NCI-H2196 (cell line): ENCODE data around the gene ROR2.

ENCODE experiments used
- DNase-seq: peaks from one replicate; lab custom pipeline; 2025; ENCODE audit not compliant: unreplicated experiment; lab: John Stamatoyannopoulos, UW

The ROR2 gene

DNA sequence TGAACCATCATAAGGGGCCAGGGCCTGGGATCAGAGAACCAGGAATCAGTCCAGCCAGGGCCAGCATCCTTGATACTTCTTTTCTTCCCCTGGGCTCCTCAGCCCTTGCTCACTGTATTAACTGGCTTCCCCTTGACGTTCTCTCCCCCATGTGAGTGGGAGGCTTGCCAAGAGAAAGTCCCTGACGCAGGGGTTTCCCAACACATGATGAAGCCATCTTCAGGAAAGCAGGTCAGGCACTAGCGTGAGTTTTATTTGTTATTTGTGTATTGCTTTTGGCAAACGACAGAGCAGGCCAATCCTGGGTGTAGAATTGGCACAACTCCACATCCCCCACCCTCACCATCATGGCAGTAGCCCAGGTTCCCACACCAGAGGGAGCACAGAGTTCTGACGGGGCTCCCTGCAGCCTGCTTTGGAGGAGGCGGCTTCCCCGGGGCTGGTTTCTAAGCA, 360.9 kb downstream of the ROR2 start:
- no peak for DNase-seq

DNA sequence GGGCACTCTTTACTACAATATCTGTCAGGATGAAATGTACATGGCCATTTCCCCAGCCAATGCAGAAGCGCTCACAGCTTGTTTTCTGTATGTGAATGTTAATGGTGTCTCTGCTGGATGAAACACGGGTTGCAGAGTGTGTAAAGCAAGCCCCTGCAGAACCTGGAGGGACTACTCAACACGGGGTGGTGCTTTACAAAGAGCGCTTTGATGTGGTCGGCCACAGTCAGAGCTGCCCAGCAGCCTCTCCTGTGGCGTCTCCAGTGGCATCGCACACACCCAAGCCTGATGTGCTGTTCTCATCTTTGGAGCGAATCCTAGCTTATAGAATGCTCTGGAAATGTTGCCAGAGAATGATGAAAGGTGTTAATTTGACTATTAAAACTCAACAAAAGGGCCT, 363.7 kb downstream of the ROR2 start:
- no peak for DNase-seq

DNA sequence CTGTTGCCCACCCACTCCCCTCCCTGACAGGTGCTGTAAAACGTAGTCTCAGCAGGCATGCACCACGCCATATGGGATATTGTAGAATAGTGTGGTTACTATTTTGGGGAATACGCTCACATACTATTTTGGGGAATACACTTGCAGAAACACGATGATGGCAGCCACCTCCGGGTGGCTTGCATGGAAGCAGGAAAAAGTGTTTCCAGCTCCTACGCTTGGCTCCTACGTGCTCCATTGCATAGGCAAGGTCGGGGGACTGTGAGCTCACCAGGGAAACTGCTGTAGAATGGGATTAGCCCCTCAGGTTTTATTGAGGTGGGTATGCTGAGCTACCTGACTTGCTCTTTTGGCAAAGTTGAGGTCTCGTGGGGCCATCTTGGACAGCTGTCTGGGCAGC, 366.1 kb downstream of the ROR2 start:
- DNase-seq = no peak

- no peak for DNase-seq
Observed at GRCh38 chr9:91583161-91583875, 366.7 kb downstream of the ROR2 start.

DNA sequence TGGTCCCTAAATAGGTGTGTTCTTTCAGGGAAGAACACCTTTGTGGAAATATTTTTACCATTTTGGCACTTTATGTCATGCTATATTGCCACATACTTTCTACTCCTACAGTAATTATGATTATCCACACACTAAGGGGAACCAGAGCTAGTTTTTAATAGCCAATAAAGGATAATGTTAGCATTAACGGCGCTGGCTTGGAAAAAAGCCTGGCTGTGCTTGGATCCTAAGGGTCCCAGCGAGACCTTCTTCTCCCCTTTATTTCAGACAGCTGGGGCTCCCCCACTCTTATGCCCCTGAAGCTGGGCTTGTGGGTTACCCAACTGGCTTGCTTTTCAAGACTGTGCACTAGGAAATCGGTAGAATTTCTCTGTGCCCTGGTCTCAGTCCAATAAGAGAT, 367.8 kb downstream of the ROR2 start:
- no peak for DNase-seq

GRCh38 chr9:91580136-91580535, 369.9 kb downstream of the ROR2 start:
- no peak for DNase-seq

DNA sequence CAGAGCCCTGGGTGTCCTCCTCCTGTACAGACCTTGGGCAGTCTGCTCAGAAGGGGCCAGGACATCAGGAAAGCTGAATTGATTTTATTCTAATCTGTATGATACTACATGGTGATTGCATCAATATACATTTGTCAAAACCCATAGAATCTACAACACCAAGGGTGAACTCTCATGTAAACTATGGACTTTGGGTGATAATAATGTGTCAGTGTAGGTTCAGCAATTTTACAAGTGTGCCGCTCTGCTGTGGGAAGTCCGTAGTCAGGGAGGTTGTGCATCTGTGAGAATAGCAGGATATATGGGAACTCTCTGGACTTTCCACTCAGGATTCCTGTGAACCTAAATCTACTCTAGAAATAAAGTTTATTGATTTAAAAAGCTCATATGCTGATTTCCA, 371.1 kb downstream of the ROR2 start:
- no peak for DNase-seq

DNA sequence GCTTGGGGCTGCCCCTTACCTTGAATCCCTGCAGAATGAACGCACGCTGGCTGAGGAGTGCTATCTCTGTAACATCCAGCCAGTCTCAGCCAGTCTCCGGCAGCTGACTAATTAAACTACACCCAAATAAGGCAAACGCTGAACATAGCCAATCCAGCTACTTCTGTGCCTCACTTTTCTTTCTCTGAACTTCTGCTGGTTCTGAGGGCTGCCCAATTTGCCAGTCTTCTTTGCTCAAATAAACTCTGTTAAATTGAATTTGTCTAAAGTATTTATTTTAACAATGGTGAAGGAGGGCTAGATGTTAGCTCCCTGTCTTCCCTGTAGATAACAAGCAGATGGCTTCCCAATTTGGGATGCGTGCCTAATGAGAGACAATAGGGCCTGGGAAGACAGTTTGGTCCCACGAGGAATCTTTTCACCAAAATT, 372.4 kb downstream of the ROR2 start:
- no peak for DNase-seq

DNA sequence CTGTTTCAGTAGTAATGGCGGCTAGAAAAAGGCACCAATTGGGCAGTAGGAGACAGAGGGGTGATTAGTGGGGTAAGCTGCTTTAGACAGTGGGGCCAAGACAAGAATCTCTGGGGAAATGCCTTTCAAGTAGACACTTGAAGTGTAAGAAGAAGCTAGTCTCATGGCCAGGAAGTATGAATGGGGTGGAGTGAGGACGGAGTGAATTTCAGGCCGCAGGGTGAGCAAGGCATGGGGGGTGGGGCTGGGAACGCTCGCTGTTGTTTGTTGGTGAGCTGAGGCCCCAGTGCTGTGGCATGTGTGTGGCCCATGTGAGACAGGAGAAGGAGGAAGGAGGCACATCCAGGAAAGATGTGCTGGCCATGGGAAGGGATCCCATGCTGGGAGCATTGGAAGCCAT, 377.2 kb downstream of the ROR2 start:
- DNase-seq = no peak

GRCh38 chr9:91572044-91572443, 378.0 kb downstream of the ROR2 start:
- no peak for DNase-seq

- no peak for DNase-seq
Observed at GRCh38 chr9:91571036-91571435, 379.0 kb downstream of the ROR2 start.

GRCh38 chr9:91567642-91568274, 382.3 kb downstream of the ROR2 start:
- no peak for DNase-seq

GRCh38 chr9:91564081-91564670, 385.9 kb downstream of the ROR2 start:
- DNase-seq = no peak

- DNase-seq = no peak
Observed at GRCh38 chr9:91562416-91562815, 387.6 kb downstream of the ROR2 start.

DNA sequence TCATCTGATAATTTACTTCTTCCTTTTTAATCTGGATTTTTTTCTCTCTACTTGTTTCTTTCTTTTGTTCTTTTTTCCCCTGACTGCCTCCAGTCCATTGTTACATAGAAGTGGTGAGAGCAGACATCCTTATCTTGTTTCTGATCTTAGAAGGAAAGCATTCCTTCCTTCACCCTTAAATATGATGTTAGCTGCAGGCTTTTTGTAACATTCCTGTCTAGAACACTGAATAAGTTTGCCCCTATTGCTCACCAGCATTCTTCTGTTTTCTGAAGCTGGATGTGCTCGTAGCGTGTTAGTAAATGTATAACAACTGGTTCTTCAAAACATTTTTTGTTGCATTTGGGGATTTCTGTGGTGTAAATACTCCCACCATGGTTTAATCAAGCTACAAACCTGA, 389.7 kb downstream of the ROR2 start:
- DNase-seq = no peak

GRCh38 chr9:91558879-91559278, 391.1 kb downstream of the ROR2 start:
- DNase-seq = no peak

DNA sequence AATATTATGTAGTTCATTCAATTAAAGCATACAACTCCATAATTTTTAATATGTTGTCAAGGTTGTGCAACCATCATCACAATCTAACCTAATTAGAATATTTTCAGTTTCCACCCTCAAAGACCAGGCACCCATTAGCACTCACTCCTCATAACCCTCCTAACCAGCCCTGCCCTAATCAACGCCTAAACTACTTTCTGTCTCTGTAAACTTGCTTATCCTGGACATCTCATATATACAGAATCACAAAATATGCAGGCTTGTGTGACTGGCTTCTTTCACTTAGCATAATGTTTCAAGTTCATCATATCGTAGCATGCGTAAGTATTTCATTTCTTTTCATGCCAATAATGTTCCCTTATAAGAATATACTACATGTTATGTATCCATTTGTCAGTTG, 391.6 kb downstream of the ROR2 start:
- DNase-seq = no peak

DNA sequence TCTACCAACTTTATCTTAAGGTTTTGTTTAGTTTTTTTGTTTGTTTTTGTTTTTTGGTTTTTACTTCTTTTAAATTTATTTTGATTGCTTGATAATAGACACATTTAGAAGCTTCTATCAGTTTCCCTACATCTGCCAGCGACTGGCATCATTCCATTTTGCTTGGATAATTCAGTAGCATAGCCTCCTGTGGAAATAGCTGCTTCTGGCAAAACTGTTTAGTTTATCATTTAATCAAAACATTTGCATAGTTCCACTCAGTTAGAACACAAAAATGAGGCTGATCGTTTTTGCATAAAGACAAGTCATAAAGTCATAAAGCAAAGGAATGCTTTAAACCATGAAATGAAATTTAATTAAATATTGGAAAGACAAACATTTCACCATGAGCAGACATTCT, 392.7 kb downstream of the ROR2 start:
- DNase-seq = no peak

DNA sequence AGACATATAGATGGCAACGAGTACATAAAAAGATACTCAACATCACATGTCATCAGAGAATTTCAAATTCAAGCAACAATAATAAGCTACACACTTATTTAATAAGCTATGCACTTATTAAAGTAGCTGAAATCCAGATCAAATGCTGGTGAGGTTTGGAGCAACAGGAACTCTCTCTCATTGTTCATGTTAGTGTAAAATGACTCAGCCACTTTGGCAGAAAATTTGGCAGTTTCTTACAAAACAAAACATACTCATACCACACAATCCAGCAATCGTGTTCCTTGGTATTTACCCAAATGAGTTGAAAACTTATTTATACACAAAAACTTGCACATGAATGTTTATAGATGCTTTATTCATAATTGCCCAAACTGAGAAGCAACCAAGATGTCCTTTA, 394.9 kb downstream of the ROR2 start:
- no peak for DNase-seq

DNA sequence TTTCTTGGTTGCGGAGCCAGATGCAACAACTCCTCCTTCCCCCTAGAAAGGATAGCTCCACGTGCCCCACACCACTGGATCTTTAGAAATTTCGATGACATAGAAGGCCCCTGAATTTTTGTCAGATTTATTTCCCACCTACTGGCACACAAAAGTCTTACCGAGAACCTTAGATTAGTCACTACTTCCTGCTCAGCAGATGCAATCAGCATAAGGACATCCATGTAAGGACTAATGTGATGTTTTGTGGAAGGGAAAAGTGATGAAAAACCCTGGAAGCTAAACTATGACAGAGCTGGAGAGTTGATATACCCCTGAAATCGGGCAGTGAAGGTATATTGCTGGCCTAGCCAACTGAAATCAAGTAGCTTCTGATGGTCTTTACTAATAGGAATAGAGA, 400.9 kb downstream of the ROR2 start:
- DNase-seq = no peak

DNA sequence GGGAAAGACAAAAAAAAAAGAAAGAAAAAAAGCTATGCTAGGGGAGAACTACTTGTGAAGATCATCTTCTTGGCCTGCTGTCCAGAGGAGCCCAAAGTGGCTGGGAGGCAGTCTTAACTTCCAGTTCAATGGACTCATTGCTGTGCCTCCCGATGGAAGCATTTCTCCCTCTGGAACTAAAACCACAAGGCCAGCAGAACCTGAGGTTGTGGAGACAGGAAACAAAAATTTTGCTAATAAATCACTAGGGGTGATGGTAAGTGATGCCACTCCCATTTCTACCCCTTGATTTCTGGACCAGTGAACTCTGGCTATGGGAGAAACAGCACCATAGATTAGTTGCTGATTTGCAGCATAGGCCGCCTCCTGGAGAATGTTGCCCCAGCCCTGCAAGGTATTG, 402.9 kb downstream of the ROR2 start:
- no peak for DNase-seq

GRCh38 chr9:91546574-91546973, 403.5 kb downstream of the ROR2 start:
- no peak for DNase-seq

- no peak for DNase-seq
Observed at GRCh38 chr9:91541734-91542133, 408.3 kb downstream of the ROR2 start.
